SK-N-SH (cell line): ENCODE data around the gene SLFN12. TPM values are rescaled to one million over a fixed set of nuclear protein-coding genes. Genes with fewer than 3 reads are reported as not detected.

Experiments
- CTCF ChIA-PET: fragments of 300-600, 350-600 bp; formaldehyde crosslinking; extraction: SDS; loops from one replicate; lab custom pipeline; 2021; lab: Yijun Ruan, JAX
- POLR2A ChIA-PET: fragments of 350-600 bp; sonication (Branson Sonifier 250); formaldehyde crosslinking; extraction: SDS; loops from one replicate; lab custom pipeline; 2020; ENCODE audit warnings: antibody characterized with exemption, inconsistent platforms; lab: Yijun Ruan, JAX
- DNase-seq: peaks from one replicate; pipeline ENCODE4 v3.0.0; 2012
- H2AFZ ChIP-seq: fragments of 200-600 bp; sonication (generic); 2 replicates; pipeline ENCODE4 v1.8.1; 2016; ENCODE audit warnings: antibody characterized with exemption, mild to moderate bottlenecking, low read depth
- H3F3A ChIP-seq: fragments of 200-600 bp; sonication (generic); replicated peaks from 2 replicates; pipeline ENCODE3; 2016; ENCODE audit warnings: antibody characterized with exemption, mild to moderate bottlenecking; ENCODE audit not compliant: insufficient read depth
- H3K27ac ChIP-seq, 2 experiments: fragments of 200-500 bp in 1 of 2; fragments of 200-600 bp in 1 of 2; sonication (Bioruptor generic) in 1 of 2; sonication (generic), shearing (Covaris generic) in 1 of 2; 2 replicates each; pipeline versions ENCODE4 v1.5.1 to v1.6.1; 2014 to 2016; ENCODE audit warnings: low read depth in 2 of 2, inconsistent platforms in 1 of 2, low read length in 1 of 2, mild to moderate bottlenecking in 1 of 2, mixed read lengths in 1 of 2
- H3K27me3 ChIP-seq: fragments of 200-600 bp; sonication (generic), shearing (Covaris generic); 2 replicates; pipeline ENCODE4 v1.6.1; 2016; ENCODE audit warnings: mixed run types; ENCODE audit not compliant: insufficient read depth
- H3K36me3 ChIP-seq, 2 experiments: fragments of 200-500 bp in 1 of 2; fragments of 200-600 bp in 1 of 2; sonication (Bioruptor generic) in 1 of 2; sonication (generic) in 1 of 2; replicated peaks in 1 of 2; 2 replicates each; pipeline versions ENCODE3 to v1.5.1; 2014 to 2016; ENCODE audit warnings: low read length in 1 of 2, mild to moderate bottlenecking in 1 of 2; ENCODE audit not compliant: insufficient read depth in 2 of 2, control insufficient read depth in 1 of 2
- H3K4me1 ChIP-seq, 2 experiments: fragments of 200-500 bp in 1 of 2; fragments of 200-600 bp in 1 of 2; sonication (Bioruptor generic) in 1 of 2; sonication (generic), shearing (Covaris generic) in 1 of 2; 2 replicates each; pipeline versions ENCODE4 v1.5.1 to v1.6.1; 2014 to 2016; ENCODE audit warnings: low read depth in 1 of 2, low read length in 1 of 2, mixed run types in 1 of 2; ENCODE audit not compliant: insufficient read depth in 2 of 2, control insufficient read depth in 1 of 2
- H3K4me2 ChIP-seq: fragments of 200-600 bp; sonication (generic), shearing (Covaris generic); 2 replicates; pipeline ENCODE4 v1.6.1; 2017; ENCODE audit warnings: mixed run types
- H3K4me3 ChIP-seq, 2 experiments: fragments of 200-500 bp in 1 of 2; fragments of 200-600 bp in 1 of 2; sonication (Bioruptor generic) in 1 of 2; sonication (generic), shearing (Covaris generic) in 1 of 2; 2 replicates each; pipeline versions ENCODE4 v1.5.1 to v1.8.1; 2014 to 2016; ENCODE audit warnings: low read depth in 2 of 2, inconsistent platforms in 1 of 2, low read length in 1 of 2, mild to moderate bottlenecking in 1 of 2, mixed read lengths in 1 of 2, moderate library complexity in 1 of 2
- H3K79me2 ChIP-seq: fragments of 200-600 bp; sonication (generic); 2 replicates; pipeline ENCODE4 v1.8.1; 2017; ENCODE audit warnings: mild to moderate bottlenecking; ENCODE audit not compliant: insufficient read depth
- H3K9ac ChIP-seq: fragments of 200-600 bp; sonication (generic); 2 replicates; pipeline ENCODE4 v1.6.1; 2017; ENCODE audit warnings: mixed run types
- H3K9me2 ChIP-seq: fragments of 200-600 bp; sonication (generic); 2 replicates; pipeline ENCODE4 v1.6.1; 2017; ENCODE audit warnings: mixed run types
- H3K9me3 ChIP-seq: fragments of 200-600 bp; sonication (generic); 2 replicates; pipeline ENCODE4 v1.6.1; 2017; ENCODE audit warnings: mixed run types, mild to moderate bottlenecking, moderate library complexity
- H4K20me1 ChIP-seq: fragments of 200-600 bp; sonication (generic); 2 replicates; pipeline ENCODE4 v1.6.1; 2017; ENCODE audit warnings: mild to moderate bottlenecking, mixed run types; ENCODE audit not compliant: insufficient read depth
- CHD2 ChIP-seq: fragments of 150-350 bp; IDR thresholded peaks from 2 replicates; pipeline ENCODE4 v1.6.1; 2018; ENCODE audit warnings: low read length; ENCODE audit not compliant: partially characterized antibody
- EP300 ChIP-seq, 2 experiments: IDR thresholded peaks; 2 replicates each; pipeline versions ENCODE4 v1.4.0 to v1.6.1; 2012; ENCODE audit warnings: borderline replicate concordance in 1 of 2, low read depth in 1 of 2, low read length in 1 of 2
- FOXJ3 ChIP-seq: sonication (generic); formaldehyde crosslinking; IDR thresholded peaks from 2 replicates; pipeline ENCODE4 v1.5.1; 2020; ENCODE audit warnings: mild to moderate bottlenecking, missing genetic modification reagents
- GATA2 ChIP-seq: sonication (generic); formaldehyde crosslinking; IDR thresholded peaks from 2 replicates; pipeline ENCODE4 v1.5.0; 2020; ENCODE audit warnings: mild to moderate bottlenecking, missing genetic modification reagents
- IRF3 ChIP-seq: fragments of 150-350 bp; IDR thresholded peaks from 2 replicates; pipeline ENCODE4 v1.6.1; 2016; ENCODE audit warnings: mild to moderate bottlenecking, low read depth, low read length
- MAX ChIP-seq: IDR thresholded peaks from 2 replicates; pipeline ENCODE4 v1.4.0; 2012; ENCODE audit warnings: low read depth
- MEF2A ChIP-seq: IDR thresholded peaks from 2 replicates; pipeline ENCODE4 v1.4.0; 2012; ENCODE audit warnings: low read depth, borderline replicate concordance
- MXI1 ChIP-seq: IDR thresholded peaks from 2 replicates; pipeline ENCODE4 v1.6.1; 2012; ENCODE audit warnings: mild to moderate bottlenecking, low read depth, low read length, improper control_type of control experiment
- PBX3 ChIP-seq: IDR thresholded peaks from 2 replicates; pipeline ENCODE4; 2012
- POLR2AphosphoS5 ChIP-seq: IDR thresholded peaks from 2 replicates; pipeline ENCODE4 v1.6.1; 2012; ENCODE audit warnings: low read depth, low read length
- RAD21 ChIP-seq: IDR thresholded peaks from 2 replicates; pipeline ENCODE4 v1.6.1; 2012; ENCODE audit warnings: mild to moderate bottlenecking, low read length
- RCOR1 ChIP-seq: fragments of 150-350 bp; IDR thresholded peaks from 2 replicates; pipeline ENCODE4 v1.6.1; 2017; ENCODE audit warnings: antibody characterized with exemption, low read length
- RFX5 ChIP-seq: IDR thresholded peaks from 2 replicates; pipeline ENCODE4 v1.6.1; 2012; ENCODE audit warnings: mild to moderate bottlenecking, improper control_type of control experiment, low read length
- SIN3A ChIP-seq: IDR thresholded peaks from 2 replicates; pipeline ENCODE4 v1.6.1; 2012; ENCODE audit warnings: low read depth, mild to moderate bottlenecking, low read length, moderate library complexity, borderline replicate concordance
- SMC3 ChIP-seq: IDR thresholded peaks from 2 replicates; pipeline ENCODE4 v1.6.1; 2012; ENCODE audit warnings: low read depth, low read length, improper control_type of control experiment
- TEAD4 ChIP-seq: IDR thresholded peaks from 2 replicates; pipeline ENCODE4 v1.4.0; 2012; ENCODE audit warnings: mild to moderate bottlenecking, borderline replicate concordance; ENCODE audit not compliant: insufficient read depth
- USF2 ChIP-seq: fragments of 150-350 bp; IDR thresholded peaks from 2 replicates; pipeline ENCODE4 v1.6.1; 2017; ENCODE audit warnings: antibody characterized with exemption, low read length, low read depth, borderline replicate concordance
- YY1 ChIP-seq: IDR thresholded peaks from 2 replicates; pipeline ENCODE4 v1.4.0; 2012; ENCODE audit warnings: low read depth, mild to moderate bottlenecking
- WGBS: methylation state at CpG from one replicate; pipeline ENCODE4 v1.1.6; 2017; ENCODE audit warnings: low lambda C conversion rate; 5-methylcytosine and 5-hydroxymethylcytosine counted together
- polyA plus RNA-seq, 3 experiments: library from polyadenylated mRNA; depleted of rRNA; stranded (reverse); fragments of >200 nt; gene quantifications; 2 replicates each; pipeline ENCODE4 v1.2.3, GENCODE V29; 2012

SLFN12 gene
- polyA plus RNA-seq, 1 of the 3 experiments (the other 2 are of a cell fraction): 5.6 TPM

GRCh38 chr17:35387496-35387895 is 44.8 kb downstream of the SLFN12 start:
- no peaks in the 10 kb centered on the region for H3K79me2 ChIP-seq
- no peak overlapping the region for H3K9ac ChIP-seq
- H3K4me3 ChIP-seq: no peak overlapping the region
- ChIA-PET POLR2A (no interaction called here), CTCF (no interaction called here)
- H3K36me3 ChIP-seq: no peaks in the 10 kb centered on the region
- H2AFZ ChIP-seq: no peak overlapping the region
- no peaks in the 10 kb centered on the region for H4K20me1 ChIP-seq
- no peak overlapping the region for H3K4me2 ChIP-seq
- H3K9me2 ChIP-seq: no peaks in the 10 kb centered on the region
- 0 out of 2 replicates have a peak, but pooled peaks cover 4% of the 10 kb centered on the region for H3K27me3 ChIP-seq
- no peaks in the 10 kb centered on the region for H3K4me1 ChIP-seq
- no peaks in the 10 kb centered on the region for H3F3A ChIP-seq
- H3K9me3 ChIP-seq: no peaks in the 10 kb centered on the region
- DNase-seq: no peak
- no peak for TF ChIP-seq SMC3
- TF ChIP-seq YY1: no peak
- TF ChIP-seq FOXJ3 (CRISPR knock-in tag): no peak
- TF ChIP-seq RAD21: no peak
- TF ChIP-seq MXI1: no peak
- TF ChIP-seq TEAD4: no peak
- H3K27ac ChIP-seq: no peak overlapping the region

- Histone ChIP-seq H3K27me3 (peaks cover 29% of the 10 kb centered on the region; the same call in 1 of the 2 replicates), H3K4me2 (no peak overlapping the region), H3K36me3 (no peaks in the 10 kb centered on the region), H3K9me2 (no peaks in the 10 kb centered on the region), H3K4me1 (peaks cover 0 to 3% of the 10 kb centered on the region in 2 experiments; a peak in 2 of 4 replicates), H3K27ac (no peak overlapping the region)
- CTCF ChIA-PET: no interaction called here
- TF ChIP-seq RCOR1: no peak
- no peak for TF ChIP-seq IRF3
- no peak for TF ChIP-seq MEF2A
- no peak for TF ChIP-seq EP300 (IDR thresholded peaks at IDR 0.05; ENCODE audit: borderline replicate concordance in 1 of 2, low read depth in 1 of 2, low read length in 1 of 2)
- no peak for TF ChIP-seq RAD21
- no peak for TF ChIP-seq YY1
- TF ChIP-seq MAX: no peak
- TF ChIP-seq FOXJ3 (CRISPR knock-in tag): no peak
- TF ChIP-seq PBX3: no peak
- TF ChIP-seq USF2: no peak
- no peak for TF ChIP-seq GATA2 (CRISPR knock-in tag)
- TF ChIP-seq POLR2AphosphoS5: no peak
- no peak for TF ChIP-seq SIN3A
- TF ChIP-seq CHD2: no peak
- TF ChIP-seq SMC3: no peak
- no peak for TF ChIP-seq RFX5
- TF ChIP-seq, all 33 proteins: peak for 0
- 29% methylated on average over 3 of the region's 3 CpGs for WGBS
- Histone ChIP-seq H3K79me2 (no peaks in the 10 kb centered on the region), H2AFZ (no peak overlapping the region), H3K4me3 (no peak overlapping the region), H3K9ac (no peak overlapping the region), H4K20me1 (no peaks in the 10 kb centered on the region), H3F3A (peaks cover 4% of the 10 kb centered on the region), H3K9me3 (no peaks in the 10 kb centered on the region)
- POLR2A ChIA-PET: no interaction called here
- no peak for DNase-seq
Observed at GRCh38 chr17:35377706-35378105, 54.6 kb downstream of the SLFN12 start.
